ENCODE data around the gene TCEAL9.
"Not testable (repeated sequence)": the region's sequence is repeated elsewhere in the genome, so short reads cannot be mapped to it uniquely, and the experiment has no call there.

Gene TCEAL9

GRCh38 chrX:103376118-103376978, 20.0 kb downstream of the TCEAL9 start, which contains the start of gene BEX3:
TSS of gene BEX3 (plus strand) at chrX:103376538. CDS start at chrX:103377522, 984 bp downstream.
- DNase-seq, result peak; percentile 18 to 51

- DNase-seq, result no peak
Measured at GRCh38 chrX:103376979-103377324, 20.6 kb downstream of the TCEAL9 start.

- DNase-seq, result no peak
Measured at GRCh38 chrX:103378990-103379389, 22.7 kb downstream of the TCEAL9 start.

- no peak for DNase-seq
Measured at GRCh38 chrX:103382877-103383276, 26.6 kb downstream of the TCEAL9 start.

GRCh38 chrX:103384672-103385071, 28.4 kb downstream of the TCEAL9 start:
- DNase-seq, result no peak

GRCh38 chrX:103385283-103385830, 29.1 kb downstream of the TCEAL9 start:
- not testable (repeated sequence) for DNase-seq

- DNase-seq, result no peak
Measured at GRCh38 chrX:103386332-103386731, 30.0 kb downstream of the TCEAL9 start.

GRCh38 chrX:103393487-103393886, 37.2 kb downstream of the TCEAL9 start:
- no peak for DNase-seq

GRCh38 chrX:103396186-103396585, 39.9 kb downstream of the TCEAL9 start:
- no peak for DNase-seq

GRCh38 chrX:103396660-103397059, 40.4 kb downstream of the TCEAL9 start:
- DNase-seq, result no peak

GRCh38 chrX:103397707-103398106, 41.4 kb downstream of the TCEAL9 start:
- no peak for DNase-seq

GRCh38 chrX:103398421-103398864, 42.1 kb downstream of the TCEAL9 start:
- DNase-seq, result no peak

GRCh38 chrX:103399744-103400143, 43.4 kb downstream of the TCEAL9 start:
- no peak for DNase-seq

- DNase-seq, result no peak
Measured at GRCh38 chrX:103400931-103401330, 44.6 kb downstream of the TCEAL9 start.

- DNase-seq, result peak; percentile 23 to 62
Measured at GRCh38 chrX:103404231-103405008, 48.1 kb downstream of the TCEAL9 start.

GRCh38 chrX:103405009-103405333, 48.7 kb downstream of the TCEAL9 start:
- no peak for DNase-seq

GRCh38 chrX:103406256-103406655, 50.0 kb downstream of the TCEAL9 start:
- DNase-seq, result no peak

GRCh38 chrX:103407776-103408175, 51.5 kb downstream of the TCEAL9 start:
- DNase-seq, result no peak
